Measurements from ENCODE around the gene SORBS1. TPM values are rescaled to one million over a fixed set of nuclear protein-coding genes. Genes with fewer than 3 reads are reported as not detected.

Gene SORBS1
- total RNA-seq, 2 experiments from 2014 or later, result 0.71 to 0.72 TPM

- H3K9me3 Mint-ChIP-seq, result no peaks in the 10 kb centered on the region
- H3K4me3 Mint-ChIP-seq, result no peak overlapping the region
- no peak overlapping the region for H3K27ac Mint-ChIP-seq
- no peak for DNase-seq
- no peaks in the 10 kb centered on the region for H3K4me1 Mint-ChIP-seq
- no peaks in the 10 kb centered on the region for H3K36me3 Mint-ChIP-seq
- POLR2A ChIA-PET, result no interaction called here
- H3K27me3 Mint-ChIP-seq, result no peaks in the 10 kb centered on the region
- no peak for ATAC-seq (ENCODE audit: low read depth)
Measured at GRCh38 chr10:95426482-95426881, 134.7 kb downstream of the SORBS1 start.

- POLR2A ChIA-PET, result no interaction called here
- no peaks in the 10 kb centered on the region for H3K27me3 Mint-ChIP-seq
- no peaks in the 10 kb centered on the region for H3K36me3 Mint-ChIP-seq
- no peaks in the 10 kb centered on the region for H3K9me3 Mint-ChIP-seq
- no peaks in the 10 kb centered on the region for H3K4me1 Mint-ChIP-seq
- H3K4me3 Mint-ChIP-seq, result no peak overlapping the region
- H3K27ac Mint-ChIP-seq, result no peak overlapping the region
- no peak for DNase-seq
- ATAC-seq (ENCODE audit: low read depth), result no peak
Measured at GRCh38 chr10:95425592-95426465, 135.3 kb downstream of the SORBS1 start.

GRCh38 chr10:95423164-95424005 is 137.8 kb downstream of the SORBS1 start:
- Mint-ChIP-seq H3K4me3 (no peak overlapping the region), H3K9me3 (no peaks in the 10 kb centered on the region), H3K4me1 (no peaks in the 10 kb centered on the region), H3K36me3 (no peaks in the 10 kb centered on the region), H3K27ac (no peak overlapping the region), H3K27me3 (no peaks in the 10 kb centered on the region)
- DNase-seq (no peak), ATAC-seq (ENCODE audit: low read depth) (no peak)
- POLR2A ChIA-PET, result no interaction called here

- Mint-ChIP-seq H3K27ac (no peak overlapping the region), H3K36me3 (no peaks in the 10 kb centered on the region), H3K4me1 (no peaks in the 10 kb centered on the region), H3K4me3 (no peak overlapping the region), H3K9me3 (no peaks in the 10 kb centered on the region), H3K27me3 (no peaks in the 10 kb centered on the region)
- ATAC-seq (ENCODE audit: low read depth) (no peak), DNase-seq (no peak)
- POLR2A ChIA-PET, result no interaction called here
Measured at GRCh38 chr10:95422233-95422632, 138.9 kb downstream of the SORBS1 start.

GRCh38 chr10:95421782-95422181 is 139.4 kb downstream of the SORBS1 start:
- Mint-ChIP-seq H3K27ac (no peak overlapping the region), H3K9me3 (no peaks in the 10 kb centered on the region), H3K36me3 (no peaks in the 10 kb centered on the region), H3K4me3 (no peak overlapping the region), H3K4me1 (no peaks in the 10 kb centered on the region), H3K27me3 (no peaks in the 10 kb centered on the region)
- no peak for ATAC-seq (ENCODE audit: low read depth)
- no peak for DNase-seq
- POLR2A ChIA-PET, result no interaction called here

- Mint-ChIP-seq H3K27me3 (no peaks in the 10 kb centered on the region), H3K27ac (no peak overlapping the region), H3K36me3 (no peaks in the 10 kb centered on the region), H3K9me3 (no peaks in the 10 kb centered on the region), H3K4me3 (no peak overlapping the region), H3K4me1 (no peaks in the 10 kb centered on the region)
- POLR2A ChIA-PET, result no interaction called here
- ATAC-seq (ENCODE audit: low read depth), result no peak
- DNase-seq, result no peak
Measured at GRCh38 chr10:95419399-95419798, 141.8 kb downstream of the SORBS1 start.

- no peak overlapping the region for H3K4me3 Mint-ChIP-seq
- POLR2A ChIA-PET, result no interaction called here
- no peaks in the 10 kb centered on the region for H3K36me3 Mint-ChIP-seq
- no peaks in the 10 kb centered on the region for H3K27me3 Mint-ChIP-seq
- H3K27ac Mint-ChIP-seq, result no peak overlapping the region
- DNase-seq, result no peak
- H3K4me1 Mint-ChIP-seq, result no peaks in the 10 kb centered on the region
- ATAC-seq (ENCODE audit: low read depth), result no peak
- H3K9me3 Mint-ChIP-seq, result no peaks in the 10 kb centered on the region
Measured at GRCh38 chr10:95416973-95417372, 144.2 kb downstream of the SORBS1 start.

- no peaks in the 10 kb centered on the region for H3K27me3 Mint-ChIP-seq
Measured at GRCh38 chr10:95416270-95416669, 144.9 kb downstream of the SORBS1 start.

GRCh38 chr10:95415621-95416031 is 145.5 kb downstream of the SORBS1 start:
- Mint-ChIP-seq H3K27me3 (no peaks in the 10 kb centered on the region), H3K4me3 (no peak overlapping the region), H3K4me1 (no peaks in the 10 kb centered on the region), H3K36me3 (no peaks in the 10 kb centered on the region), H3K9me3 (no peaks in the 10 kb centered on the region), H3K27ac (no peak overlapping the region)
- POLR2A ChIA-PET, result no interaction called here
- DNase-seq (no peak), ATAC-seq (ENCODE audit: low read depth) (no peak)

More at GRCh38 chr10:95416270-95416669, 144.9 kb downstream of the SORBS1 start:
- no peaks in the 10 kb centered on the region for H3K4me1 Mint-ChIP-seq
- H3K9me3 Mint-ChIP-seq, result no peaks in the 10 kb centered on the region
- no peak overlapping the region for H3K27ac Mint-ChIP-seq
- DNase-seq (no peak), ATAC-seq (ENCODE audit: low read depth) (no peak)
- H3K36me3 Mint-ChIP-seq, result no peaks in the 10 kb centered on the region
- POLR2A ChIA-PET, result no interaction called here
- H3K4me3 Mint-ChIP-seq, result no peak overlapping the region

- no peaks in the 10 kb centered on the region for H3K36me3 Mint-ChIP-seq
- H3K27me3 Mint-ChIP-seq, result no peaks in the 10 kb centered on the region
- H3K9me3 Mint-ChIP-seq, result no peaks in the 10 kb centered on the region
- H3K27ac Mint-ChIP-seq, result no peak overlapping the region
- no peak for ATAC-seq (ENCODE audit: low read depth)
- no peaks in the 10 kb centered on the region for H3K4me1 Mint-ChIP-seq
- DNase-seq, result no peak
- H3K4me3 Mint-ChIP-seq, result no peak overlapping the region
- POLR2A ChIA-PET, result interaction anchor here (0.5 kb wide), 1 partner anchor 349 kb away, joined by 6 read pairs; no protein-coding TSS in a partner anchor
Measured at GRCh38 chr10:95414844-95415485, 146.2 kb downstream of the SORBS1 start.

- H3K36me3 Mint-ChIP-seq, result no peaks in the 10 kb centered on the region
- no peaks in the 10 kb centered on the region for H3K9me3 Mint-ChIP-seq
- H3K4me3 Mint-ChIP-seq, result no peak overlapping the region
- no peaks in the 10 kb centered on the region for H3K4me1 Mint-ChIP-seq
- ATAC-seq (ENCODE audit: low read depth) (no peak), DNase-seq (no peak)
- POLR2A ChIA-PET, result no interaction called here
- no peak overlapping the region for H3K27ac Mint-ChIP-seq
- peaks cover under 1% of the 10 kb centered on the region for H3K27me3 Mint-ChIP-seq
Measured at GRCh38 chr10:95414016-95414830, 146.9 kb downstream of the SORBS1 start.

GRCh38 chr10:95413588-95413987 is 147.6 kb downstream of the SORBS1 start:
- Mint-ChIP-seq H3K27me3 (peaks cover 1% of the 10 kb centered on the region), H3K4me1 (no peaks in the 10 kb centered on the region), H3K36me3 (no peaks in the 10 kb centered on the region), H3K27ac (no peak overlapping the region), H3K4me3 (no peak overlapping the region), H3K9me3 (no peaks in the 10 kb centered on the region)
- ATAC-seq (ENCODE audit: low read depth), result no peak
- POLR2A ChIA-PET, result no interaction called here
- DNase-seq, result no peak

- no peak for DNase-seq
- ATAC-seq (ENCODE audit: low read depth), result no peak
- Mint-ChIP-seq H3K4me3 (no peak overlapping the region), H3K9me3 (no peaks in the 10 kb centered on the region), H3K27me3 (peaks cover 1% of the 10 kb centered on the region), H3K36me3 (no peaks in the 10 kb centered on the region), H3K27ac (no peak overlapping the region), H3K4me1 (no peaks in the 10 kb centered on the region)
- POLR2A ChIA-PET, result no interaction called here
Measured at GRCh38 chr10:95411635-95412034, 149.5 kb downstream of the SORBS1 start.
